HG03520 (cell line): Measurements from ENCODE around the gene KCMF1.

ENCODE experiments used
- ATAC-seq: cut with Tn5 transposase; IDR thresholded peaks from one replicate; pipeline ENCODE4 v1.9.1; 2021; ENCODE audit warnings: mild to moderate bottlenecking, moderate library complexity; ENCODE audit not compliant: unreplicated experiment

KCMF1 gene

GRCh38 chr2:84956334-84957297 is 14.3 kb upstream of the KCMF1 start:
- no peak for ATAC-seq

GRCh38 chr2:84957771-84958134 is 13.2 kb upstream of the KCMF1 start:
- no peak for ATAC-seq

- ATAC-seq: no peak
Observed at GRCh38 chr2:84958135-84959059, 12.6 kb upstream of the KCMF1 start.

GRCh38 chr2:84959095-84959565 is 11.8 kb upstream of the KCMF1 start:
- ATAC-seq: no peak

GRCh38 chr2:84959566-84960506 is 11.1 kb upstream of the KCMF1 start:
- ATAC-seq: no peak

- ATAC-seq: no peak
Observed at GRCh38 chr2:84962917-84963316, 8.0 kb upstream of the KCMF1 start.

- ATAC-seq: no peak
Observed at GRCh38 chr2:84963323-84963691, 7.7 kb upstream of the KCMF1 start.

GRCh38 chr2:84963692-84964405 is 7.1 kb upstream of the KCMF1 start:
- ATAC-seq: no peak

- no peak for ATAC-seq
Observed at GRCh38 chr2:84964406-84965191, 6.4 kb upstream of the KCMF1 start.

GRCh38 chr2:84965192-84965516 is 5.8 kb upstream of the KCMF1 start:
- ATAC-seq: no peak

GRCh38 chr2:84965827-84966226 is 5.1 kb upstream of the KCMF1 start:
- no peak for ATAC-seq

GRCh38 chr2:84966731-84967130 is 4.2 kb upstream of the KCMF1 start:
- no peak for ATAC-seq

GRCh38 chr2:84969511-84970209 is 1.3 kb upstream of the KCMF1 start:
- no peak for ATAC-seq

GRCh38 chr2:84970210-84970867 is 622 bp upstream of the KCMF1 start:
- ATAC-seq: peak; percentile 37

GRCh38 chr2:84971510-84972206 is 697 bp downstream of the KCMF1 start:
- ATAC-seq: peak; percentile 28

- ATAC-seq: no peak
Observed at GRCh38 chr2:84972207-84972783, 1.3 kb downstream of the KCMF1 start.

- ATAC-seq: no peak
Observed at GRCh38 chr2:84972932-84973331, 2.0 kb downstream of the KCMF1 start.
